ENCODE measurements around the gene HAUS3. TPM values are rescaled to one million over a fixed set of nuclear protein-coding genes. Genes with fewer than 3 reads are reported as not detected.
A peak's percentile ranks its signal among the peaks of the same experiment; 100 is the strongest.

HAUS3 gene
- total and polyA plus RNA-seq, 2 of the 13 experiments (the other 11 are each of a cell fraction or from before 2014, with no cell fraction given): 3.9 to 12.6 TPM

DNA sequence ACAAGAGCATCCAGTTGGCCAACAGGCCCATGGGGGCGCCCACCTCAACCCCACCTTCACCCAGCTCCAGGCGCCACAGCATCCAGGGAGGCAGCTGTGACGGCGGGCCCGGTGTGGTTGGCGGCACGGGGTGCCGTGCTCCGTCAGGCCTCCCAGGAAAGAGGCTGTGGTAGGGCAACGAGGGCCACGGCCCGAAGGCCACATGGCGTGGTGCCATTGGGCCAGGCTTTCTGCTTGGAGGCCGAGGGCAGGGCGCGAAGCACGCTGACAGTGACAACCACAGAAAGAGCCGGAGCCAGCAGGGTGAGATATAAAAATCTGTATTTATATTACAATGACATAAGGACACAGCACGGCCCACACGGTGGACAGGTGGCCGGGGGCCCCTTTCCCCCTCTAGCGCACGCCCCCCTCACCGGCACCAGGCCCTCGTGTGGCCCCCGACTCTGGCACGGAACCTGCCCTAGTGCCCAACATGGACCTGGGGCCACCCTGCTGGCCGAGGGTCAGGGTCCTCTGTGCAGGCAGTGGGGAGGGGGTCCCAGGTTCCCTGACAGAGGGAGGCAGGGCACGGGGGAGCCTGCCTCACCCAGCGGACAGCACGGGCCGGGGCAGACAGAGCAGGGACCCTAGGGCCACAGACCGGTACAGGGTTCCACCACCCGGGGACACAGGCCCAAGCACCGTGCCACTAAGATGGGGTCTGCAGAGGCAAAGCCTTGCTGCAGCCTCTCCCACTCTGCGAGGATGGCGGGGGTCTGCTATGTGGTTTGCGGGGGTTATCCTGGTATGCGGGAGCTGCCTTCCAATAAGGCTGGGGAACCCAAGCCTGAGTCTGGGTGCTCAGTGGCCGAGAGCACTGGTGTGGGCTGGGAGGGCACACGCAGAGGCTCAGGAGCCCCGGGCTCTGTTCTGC is 5.5 kb upstream of the HAUS3 start (continued):
- TF ChIP-seq, protein P1, sequence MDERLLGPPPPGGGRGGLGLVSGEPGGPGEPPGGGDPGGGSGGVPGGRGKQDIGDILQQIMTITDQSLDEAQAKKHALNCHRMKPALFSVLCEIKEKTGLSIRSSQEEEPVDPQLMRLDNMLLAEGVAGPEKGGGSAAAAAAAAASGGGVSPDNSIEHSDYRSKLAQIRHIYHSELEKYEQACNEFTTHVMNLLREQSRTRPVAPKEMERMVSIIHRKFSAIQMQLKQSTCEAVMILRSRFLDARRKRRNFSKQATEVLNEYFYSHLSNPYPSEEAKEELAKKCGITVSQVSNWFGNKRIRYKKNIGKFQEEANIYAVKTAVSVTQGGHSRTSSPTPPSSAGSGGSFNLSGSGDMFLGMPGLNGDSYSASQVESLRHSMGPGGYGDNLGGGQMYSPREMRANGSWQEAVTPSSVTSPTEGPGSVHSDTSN (CRISPR knock-in tag; IDR thresholded peaks at IDR 0.05): no peak
- no peak for TF ChIP-seq NFYC (CRISPR knock-in tag; IDR thresholded peaks at IDR 0.05)
- TF ChIP-seq, protein P2, sequence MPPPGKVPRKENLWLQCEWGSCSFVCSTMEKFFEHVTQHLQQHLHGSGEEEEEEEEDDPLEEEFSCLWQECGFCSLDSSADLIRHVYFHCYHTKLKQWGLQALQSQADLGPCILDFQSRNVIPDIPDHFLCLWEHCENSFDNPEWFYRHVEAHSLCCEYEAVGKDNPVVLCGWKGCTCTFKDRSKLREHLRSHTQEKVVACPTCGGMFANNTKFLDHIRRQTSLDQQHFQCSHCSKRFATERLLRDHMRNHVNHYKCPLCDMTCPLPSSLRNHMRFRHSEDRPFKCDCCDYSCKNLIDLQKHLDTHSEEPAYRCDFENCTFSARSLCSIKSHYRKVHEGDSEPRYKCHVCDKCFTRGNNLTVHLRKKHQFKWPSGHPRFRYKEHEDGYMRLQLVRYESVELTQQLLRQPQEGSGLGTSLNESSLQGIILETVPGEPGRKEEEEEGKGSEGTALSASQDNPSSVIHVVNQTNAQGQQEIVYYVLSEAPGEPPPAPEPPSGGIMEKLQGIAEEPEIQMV (CRISPR knock-in tag; IDR thresholded peaks at IDR 0.05; ENCODE audit: low read depth): no peak
- no peak for TF ChIP-seq DNMT1 (CRISPR knock-in tag; IDR thresholded peaks at IDR 0.05)
- peak; percentile 37; the same call in 1 of the 2 replicates for TF ChIP-seq POLR2G (IDR thresholded peaks at IDR 0.05; ENCODE audit: low read depth, low read length)
- TF ChIP-seq ZNF558 (CRISPR knock-in tag; IDR thresholded peaks at IDR 0.05; ENCODE audit: borderline replicate concordance): no peak
- TF ChIP-seq, protein P3, sequence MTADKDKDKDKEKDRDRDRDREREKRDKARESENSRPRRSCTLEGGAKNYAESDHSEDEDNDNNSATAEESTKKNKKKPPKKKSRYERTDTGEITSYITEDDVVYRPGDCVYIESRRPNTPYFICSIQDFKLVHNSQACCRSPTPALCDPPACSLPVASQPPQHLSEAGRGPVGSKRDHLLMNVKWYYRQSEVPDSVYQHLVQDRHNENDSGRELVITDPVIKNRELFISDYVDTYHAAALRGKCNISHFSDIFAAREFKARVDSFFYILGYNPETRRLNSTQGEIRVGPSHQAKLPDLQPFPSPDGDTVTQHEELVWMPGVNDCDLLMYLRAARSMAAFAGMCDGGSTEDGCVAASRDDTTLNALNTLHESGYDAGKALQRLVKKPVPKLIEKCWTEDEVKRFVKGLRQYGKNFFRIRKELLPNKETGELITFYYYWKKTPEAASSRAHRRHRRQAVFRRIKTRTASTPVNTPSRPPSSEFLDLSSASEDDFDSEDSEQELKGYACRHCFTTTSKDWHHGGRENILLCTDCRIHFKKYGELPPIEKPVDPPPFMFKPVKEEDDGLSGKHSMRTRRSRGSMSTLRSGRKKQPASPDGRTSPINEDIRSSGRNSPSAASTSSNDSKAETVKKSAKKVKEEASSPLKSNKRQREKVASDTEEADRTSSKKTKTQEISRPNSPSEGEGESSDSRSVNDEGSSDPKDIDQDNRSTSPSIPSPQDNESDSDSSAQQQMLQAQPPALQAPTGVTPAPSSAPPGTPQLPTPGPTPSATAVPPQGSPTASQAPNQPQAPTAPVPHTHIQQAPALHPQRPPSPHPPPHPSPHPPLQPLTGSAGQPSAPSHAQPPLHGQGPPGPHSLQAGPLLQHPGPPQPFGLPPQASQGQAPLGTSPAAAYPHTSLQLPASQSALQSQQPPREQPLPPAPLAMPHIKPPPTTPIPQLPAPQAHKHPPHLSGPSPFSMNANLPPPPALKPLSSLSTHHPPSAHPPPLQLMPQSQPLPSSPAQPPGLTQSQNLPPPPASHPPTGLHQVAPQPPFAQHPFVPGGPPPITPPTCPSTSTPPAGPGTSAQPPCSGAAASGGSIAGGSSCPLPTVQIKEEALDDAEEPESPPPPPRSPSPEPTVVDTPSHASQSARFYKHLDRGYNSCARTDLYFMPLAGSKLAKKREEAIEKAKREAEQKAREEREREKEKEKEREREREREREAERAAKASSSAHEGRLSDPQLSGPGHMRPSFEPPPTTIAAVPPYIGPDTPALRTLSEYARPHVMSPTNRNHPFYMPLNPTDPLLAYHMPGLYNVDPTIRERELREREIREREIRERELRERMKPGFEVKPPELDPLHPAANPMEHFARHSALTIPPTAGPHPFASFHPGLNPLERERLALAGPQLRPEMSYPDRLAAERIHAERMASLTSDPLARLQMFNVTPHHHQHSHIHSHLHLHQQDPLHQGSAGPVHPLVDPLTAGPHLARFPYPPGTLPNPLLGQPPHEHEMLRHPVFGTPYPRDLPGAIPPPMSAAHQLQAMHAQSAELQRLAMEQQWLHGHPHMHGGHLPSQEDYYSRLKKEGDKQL (CRISPR knock-in tag; IDR thresholded peaks at IDR 0.05; ENCODE audit: low read depth): no peak
- TF ChIP-seq SMAD9 (CRISPR knock-in tag; IDR thresholded peaks at IDR 0.05): no peak
- TF ChIP-seq RBM22 (optimal IDR thresholded peaks at IDR 0.05; ENCODE audit: low read length): peak; percentile 37
- no peak for TF ChIP-seq HDAC2 (CRISPR knock-in tag; IDR thresholded peaks at IDR 0.05)
- TF ChIP-seq ZFX (CRISPR knock-in tag; IDR thresholded peaks at IDR 0.05; ENCODE audit: low read depth): peak; percentile 5; the same call in 1 of the 2 replicates
- TF ChIP-seq, protein P4, sequence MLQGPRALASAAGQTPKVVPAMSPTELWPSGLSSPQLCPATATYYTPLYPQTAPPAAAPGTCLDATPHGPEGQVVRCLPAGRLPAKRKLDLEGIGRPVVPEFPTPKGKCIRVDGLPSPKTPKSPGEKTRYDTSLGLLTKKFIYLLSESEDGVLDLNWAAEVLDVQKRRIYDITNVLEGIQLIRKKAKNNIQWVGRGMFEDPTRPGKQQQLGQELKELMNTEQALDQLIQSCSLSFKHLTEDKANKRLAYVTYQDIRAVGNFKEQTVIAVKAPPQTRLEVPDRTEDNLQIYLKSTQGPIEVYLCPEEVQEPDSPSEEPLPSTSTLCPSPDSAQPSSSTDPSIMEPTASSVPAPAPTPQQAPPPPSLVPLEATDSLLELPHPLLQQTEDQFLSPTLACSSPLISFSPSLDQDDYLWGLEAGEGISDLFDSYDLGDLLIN (CRISPR knock-in tag; IDR thresholded peaks at IDR 0.05; ENCODE audit: borderline replicate concordance): no peak
- no peak for TF ChIP-seq ATF7-NPFF (CRISPR knock-in tag; IDR thresholded peaks at IDR 0.05; ENCODE audit: low read depth)
- no peak for TF ChIP-seq SP2 (CRISPR knock-in tag; IDR thresholded peaks at IDR 0.05)
- TF ChIP-seq, protein P5, sequence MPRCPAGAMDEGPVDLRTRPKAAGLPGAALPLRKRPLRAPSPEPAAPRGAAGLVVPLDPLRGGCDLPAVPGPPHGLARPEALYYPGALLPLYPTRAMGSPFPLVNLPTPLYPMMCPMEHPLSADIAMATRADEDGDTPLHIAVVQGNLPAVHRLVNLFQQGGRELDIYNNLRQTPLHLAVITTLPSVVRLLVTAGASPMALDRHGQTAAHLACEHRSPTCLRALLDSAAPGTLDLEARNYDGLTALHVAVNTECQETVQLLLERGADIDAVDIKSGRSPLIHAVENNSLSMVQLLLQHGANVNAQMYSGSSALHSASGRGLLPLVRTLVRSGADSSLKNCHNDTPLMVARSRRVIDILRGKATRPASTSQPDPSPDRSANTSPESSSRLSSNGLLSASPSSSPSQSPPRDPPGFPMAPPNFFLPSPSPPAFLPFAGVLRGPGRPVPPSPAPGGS (CRISPR knock-in tag; IDR thresholded peaks at IDR 0.05): no peak
- no peak for TF ChIP-seq RAD51 (IDR thresholded peaks at IDR 0.05; ENCODE audit: borderline replicate concordance)

All from HepG2 (cell line).